ENCODE data around the gene PHTF2.

PHTF2 gene

DNA sequence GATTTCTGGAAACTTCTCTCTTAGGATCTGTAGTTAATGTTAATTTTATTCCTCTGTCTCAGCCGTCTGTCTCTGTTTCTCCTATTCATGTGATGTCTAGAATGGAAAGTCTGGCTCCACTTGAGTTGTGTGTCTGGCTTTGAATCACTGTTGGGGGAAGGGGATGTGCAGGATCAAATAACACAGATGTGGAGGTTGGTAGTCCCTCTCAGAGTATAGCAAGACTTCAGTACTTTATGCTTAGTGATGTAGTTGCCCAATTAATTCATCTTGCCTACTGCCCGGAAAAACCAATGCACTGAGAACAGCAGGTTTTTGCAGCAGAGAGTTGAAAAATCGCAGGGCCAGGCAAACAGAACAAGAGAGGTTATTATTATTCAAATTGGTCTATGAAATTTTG is 79.2 kb downstream of the PHTF2 start:
- DNase-seq (ENCODE audit: low spot score), result no peak

DNA sequence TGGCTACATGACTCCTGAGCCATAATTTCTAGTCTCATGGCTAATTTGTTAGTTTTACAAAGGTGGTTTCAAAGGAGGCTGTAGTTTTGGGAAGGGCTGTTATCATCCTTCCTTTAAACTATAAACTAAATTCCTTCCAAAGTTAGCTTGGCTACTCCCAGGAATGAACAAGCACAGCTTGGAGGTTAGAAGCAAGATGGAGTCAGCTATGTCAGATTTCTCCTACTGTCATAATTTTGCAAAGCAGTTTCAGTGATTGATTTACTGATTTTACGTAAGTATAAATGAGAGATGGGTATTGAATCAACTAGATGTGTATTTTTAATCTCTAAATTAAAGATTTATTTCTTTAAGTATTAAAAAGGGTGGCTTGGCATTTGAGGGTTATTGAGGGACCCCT is 79.9 kb downstream of the PHTF2 start:
- no peak for DNase-seq (ENCODE audit: low spot score)

DNA sequence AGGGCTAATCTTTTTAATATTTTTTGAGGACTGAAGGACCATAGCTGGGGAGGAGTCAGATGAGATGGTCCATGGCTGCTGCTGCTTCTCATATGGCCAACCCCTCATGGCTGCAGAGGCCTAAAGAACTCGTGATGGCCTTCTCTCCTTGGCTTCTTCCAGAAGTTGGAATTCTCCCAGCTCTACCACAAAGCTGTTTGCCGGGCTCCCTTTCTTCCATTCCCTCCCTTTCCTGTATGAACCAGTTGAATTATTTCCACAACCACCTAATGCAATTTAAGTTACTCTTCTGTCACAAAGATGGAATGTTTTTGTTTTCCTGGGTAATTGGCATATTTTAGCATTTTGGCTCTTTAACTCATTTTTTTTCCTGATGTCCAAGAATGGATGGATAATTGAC is 80.7 kb downstream of the PHTF2 start:
- peak; percentile 11 for DNase-seq (ENCODE audit: low spot score)

DNA sequence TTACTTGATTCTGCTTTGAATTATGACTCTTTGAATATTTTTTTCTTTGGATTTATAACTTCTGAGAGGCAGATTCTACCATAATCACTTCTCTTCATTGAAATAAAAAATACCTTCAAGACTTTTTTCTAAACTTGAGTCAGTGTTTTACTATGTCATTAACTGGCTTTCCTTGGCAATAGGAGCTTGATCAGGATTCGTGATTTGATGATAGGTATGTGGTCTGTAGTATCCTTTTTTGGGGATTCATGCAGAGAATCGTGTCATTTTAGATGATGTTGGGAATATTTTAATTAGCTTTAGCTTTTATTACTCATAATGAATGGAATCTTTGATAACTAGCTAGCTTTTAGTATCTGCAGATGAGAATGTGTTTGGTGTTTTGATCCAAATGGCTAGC is 83.3 kb downstream of the PHTF2 start:
- DNase-seq (ENCODE audit: low spot score), result no peak

DNA sequence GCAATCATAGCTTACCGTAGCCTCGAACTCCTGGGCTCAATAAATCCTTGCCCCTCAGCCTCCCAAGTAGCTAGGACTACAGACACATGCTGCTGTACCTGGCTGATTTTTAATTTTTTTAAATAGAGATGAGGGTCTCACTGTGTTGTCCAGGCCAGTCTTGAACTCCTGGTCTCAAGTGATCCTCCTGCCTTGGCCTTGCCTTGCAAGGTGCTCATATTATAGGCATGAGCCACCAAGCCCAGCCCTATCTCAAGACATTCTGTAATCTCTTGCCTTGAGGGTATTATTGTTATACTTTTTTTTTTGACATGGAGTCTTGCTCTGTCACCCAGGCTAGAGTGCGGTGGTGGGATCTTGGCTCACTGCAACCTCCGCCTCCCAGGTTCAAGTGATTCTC is 86.6 kb downstream of the PHTF2 start:
- no peak for DNase-seq (ENCODE audit: low spot score)

DNA sequence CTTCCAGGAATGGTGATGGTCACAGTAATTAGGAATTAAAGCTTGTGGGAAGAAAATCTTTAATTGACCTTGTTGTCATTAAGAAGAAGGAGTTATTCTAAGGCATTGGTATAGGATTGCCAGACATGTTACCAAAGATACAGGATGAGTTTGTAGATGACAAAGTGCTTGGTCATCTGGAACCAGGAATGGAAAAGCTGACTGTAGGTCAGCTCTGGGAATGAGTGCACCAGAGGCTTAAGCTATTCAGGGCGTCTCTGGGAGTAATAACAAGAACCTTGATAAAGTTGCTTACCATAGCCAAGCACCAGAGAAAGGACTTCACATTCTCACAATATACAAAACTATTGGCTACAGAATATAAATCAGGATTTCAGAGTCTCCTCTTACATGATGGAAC is 89.0 kb downstream of the PHTF2 start:
- DNase-seq (ENCODE audit: low spot score), result peak; percentile 80

DNA sequence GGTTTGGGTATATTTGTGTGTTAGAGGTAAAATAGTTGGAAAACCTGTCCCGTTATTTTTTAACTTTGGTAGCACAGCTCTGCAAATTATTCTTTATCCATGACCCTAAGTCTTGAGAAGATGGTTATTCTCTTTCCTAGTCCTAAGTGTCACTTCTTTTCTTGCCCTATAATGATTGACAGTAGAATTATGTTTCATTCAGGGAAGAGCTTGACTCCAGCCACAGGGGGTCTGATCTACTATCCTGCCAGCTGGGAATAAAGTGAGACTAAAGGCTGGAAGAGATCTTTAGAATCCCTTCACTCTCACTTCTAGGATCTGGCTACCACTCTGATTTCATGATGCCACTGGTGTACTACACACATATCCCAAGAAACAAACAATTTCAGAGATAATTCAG is 90.4 kb downstream of the PHTF2 start:
- DNase-seq (ENCODE audit: low spot score), result no peak

DNA sequence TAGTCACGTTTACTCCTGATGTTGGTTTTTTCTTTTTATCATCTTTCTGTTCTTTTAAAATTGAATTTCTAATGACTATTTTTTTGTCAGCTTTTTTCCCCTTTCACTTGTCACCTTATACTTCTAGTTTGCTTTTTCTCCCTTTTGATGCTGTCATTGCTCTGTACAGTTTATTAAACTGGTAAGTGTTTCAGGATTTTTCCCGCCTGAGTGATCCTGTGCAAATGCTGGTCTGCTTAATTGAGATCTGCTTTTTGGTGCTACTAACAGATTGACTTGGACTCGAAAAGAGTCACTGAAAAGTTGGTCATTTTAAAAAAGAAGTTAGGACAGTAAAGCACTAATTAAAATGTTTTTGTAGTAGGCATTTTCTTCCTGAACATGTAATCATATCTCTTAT is 95.2 kb downstream of the PHTF2 start:
- no peak for DNase-seq (ENCODE audit: low spot score)

DNA sequence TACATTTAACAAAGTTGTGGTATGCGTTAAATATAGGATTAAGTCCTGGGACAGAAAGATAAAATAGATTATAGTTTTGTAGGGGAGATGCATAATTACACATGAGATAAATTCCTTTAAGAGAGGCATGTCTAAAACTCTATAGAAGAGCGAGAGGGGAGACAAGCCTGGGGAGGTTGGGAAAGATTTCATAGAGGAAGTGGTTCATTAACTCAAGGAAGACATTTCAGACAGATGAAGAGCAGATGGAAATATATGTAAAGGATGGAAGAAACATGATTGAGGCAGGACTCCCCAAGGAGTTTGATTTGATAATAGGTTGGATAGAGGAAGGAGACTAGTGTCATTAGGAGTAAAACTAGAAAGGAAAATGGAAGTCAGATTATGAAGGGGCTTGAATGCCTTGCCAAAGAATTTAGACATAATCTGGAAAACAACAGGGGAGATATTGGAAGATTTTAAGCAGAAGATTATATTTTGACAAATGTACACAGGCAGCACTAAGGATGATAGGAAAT is 96.1 kb downstream of the PHTF2 start:
- no peak for DNase-seq (ENCODE audit: low spot score)

DNA sequence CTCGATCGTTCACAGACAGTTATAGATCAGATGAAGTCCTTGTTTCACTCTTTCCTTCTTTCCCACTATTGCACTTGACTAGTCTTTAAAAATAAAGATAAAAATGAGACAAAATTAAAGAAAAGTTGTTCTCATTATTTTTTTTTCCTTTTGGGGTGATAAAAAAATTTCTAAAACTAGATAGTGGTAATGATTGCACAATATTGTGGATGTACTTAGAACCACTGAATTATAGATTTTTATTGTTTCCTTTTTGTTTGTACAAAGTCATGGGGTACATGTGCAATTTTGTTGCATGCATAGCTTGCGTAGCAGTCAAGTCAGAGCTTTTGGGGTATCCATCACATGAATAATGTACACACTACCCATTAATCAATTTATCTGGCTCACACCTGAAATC is 97.3 kb downstream of the PHTF2 start:
- no peak for DNase-seq (ENCODE audit: low spot score)

DNA sequence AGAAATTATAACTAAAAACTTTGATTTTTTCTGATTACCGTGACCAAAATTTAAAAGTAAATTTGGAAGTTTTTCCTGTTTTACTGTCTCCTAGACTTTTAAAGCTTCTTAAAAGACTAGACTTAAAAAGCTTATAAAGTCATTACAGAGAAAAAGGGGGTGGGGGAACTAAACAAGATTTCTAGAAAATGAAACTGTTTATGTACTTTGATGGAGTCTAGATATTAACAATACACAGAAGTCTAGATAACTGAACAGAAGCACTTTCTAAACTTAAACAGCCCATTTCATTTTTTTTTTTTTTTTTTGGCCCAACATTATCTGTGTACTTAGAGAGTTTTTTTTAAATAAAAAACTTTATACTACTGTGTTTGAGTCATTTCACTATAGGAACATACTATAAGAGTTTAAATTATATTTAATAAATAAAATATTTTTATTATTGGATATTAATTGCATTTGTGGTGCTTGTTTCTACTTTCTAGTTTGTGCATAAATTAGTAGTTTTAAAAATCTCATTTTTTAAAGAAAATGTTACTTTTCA is 98.5 kb downstream of the PHTF2 start:
- no peak for DNase-seq (ENCODE audit: low spot score)

DNA sequence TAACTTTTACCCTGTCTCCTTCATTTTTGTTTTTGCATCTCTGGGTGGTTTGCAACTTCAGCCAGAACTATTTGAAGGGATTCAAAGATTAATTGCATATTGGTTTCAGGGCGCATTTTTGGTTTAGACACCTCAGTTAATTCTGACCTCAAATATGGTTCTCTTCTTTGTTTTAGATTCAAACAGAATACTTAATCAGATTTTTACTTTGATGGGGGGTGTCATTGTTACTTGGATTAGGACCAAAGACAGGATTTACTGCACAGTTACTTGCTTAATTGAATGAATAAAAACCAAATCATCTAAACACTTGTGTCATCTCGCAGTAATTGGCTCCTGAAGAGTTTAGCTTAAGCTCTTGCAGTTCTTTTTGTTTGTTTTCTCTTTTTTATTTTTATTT is 100.9 kb downstream of the PHTF2 start:
- no peak for DNase-seq (ENCODE audit: low spot score)

DNA sequence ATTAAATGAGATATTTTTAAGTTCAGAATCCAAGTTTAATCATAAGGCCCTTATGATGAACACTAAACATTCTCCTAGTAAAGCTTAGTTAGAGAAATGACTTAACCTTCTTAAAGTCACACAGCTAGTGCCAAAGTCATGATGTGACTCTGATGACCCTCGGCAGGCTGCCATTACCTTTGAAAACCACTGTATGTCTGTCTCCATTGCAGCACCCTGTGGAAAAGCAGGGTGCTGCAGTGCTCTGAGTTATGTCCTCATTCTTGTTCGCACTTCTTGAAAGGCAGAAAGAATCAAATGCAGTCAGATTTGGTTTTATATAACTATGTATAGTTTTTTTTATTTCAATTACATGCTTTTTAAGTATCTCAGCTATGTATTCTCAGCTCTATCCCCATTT is 105.0 kb downstream of the PHTF2 start:
- peak; percentile 15 for DNase-seq (ENCODE audit: low spot score)

DNA sequence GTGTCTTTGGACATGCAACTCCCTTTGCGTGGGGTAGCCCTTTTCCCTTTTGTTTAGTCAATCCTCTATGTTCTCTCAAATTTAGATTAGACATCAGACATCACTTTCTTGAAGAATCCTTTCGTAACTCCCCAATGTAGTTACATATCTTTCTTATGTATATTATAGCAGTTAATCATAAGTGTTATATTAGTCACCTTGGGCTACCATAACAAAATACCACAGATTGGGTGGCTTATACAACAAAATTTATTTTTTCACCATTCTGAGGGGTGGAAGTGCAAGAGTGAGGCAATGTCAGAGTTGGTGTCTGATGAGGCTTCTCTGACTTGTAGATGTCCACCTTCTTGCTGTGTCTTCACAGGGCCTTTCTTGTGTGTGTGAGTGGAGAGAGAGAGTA is 105.7 kb downstream of the PHTF2 start:
- no peak for DNase-seq (ENCODE audit: low spot score)

DNA sequence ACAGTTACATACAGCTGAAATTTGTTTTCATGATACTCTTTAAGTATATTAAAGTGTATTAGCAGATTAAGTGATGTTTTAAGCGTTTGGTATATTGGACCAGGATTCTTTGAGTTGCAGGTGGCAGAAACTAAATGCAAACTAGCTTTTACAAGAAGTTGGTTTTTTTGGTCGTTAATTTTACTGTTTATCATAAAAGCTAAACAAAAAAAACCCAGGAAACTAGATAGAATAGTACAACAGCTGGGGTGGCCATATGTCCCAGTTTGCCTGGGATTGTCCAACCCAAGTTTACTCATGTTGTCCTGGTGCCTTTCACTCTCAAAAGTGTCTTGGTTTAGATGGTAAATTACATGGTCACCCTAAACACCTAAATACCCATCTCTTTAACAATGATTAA is 108.7 kb downstream of the PHTF2 start:
- DNase-seq (ENCODE audit: low spot score), result no peak

DNA sequence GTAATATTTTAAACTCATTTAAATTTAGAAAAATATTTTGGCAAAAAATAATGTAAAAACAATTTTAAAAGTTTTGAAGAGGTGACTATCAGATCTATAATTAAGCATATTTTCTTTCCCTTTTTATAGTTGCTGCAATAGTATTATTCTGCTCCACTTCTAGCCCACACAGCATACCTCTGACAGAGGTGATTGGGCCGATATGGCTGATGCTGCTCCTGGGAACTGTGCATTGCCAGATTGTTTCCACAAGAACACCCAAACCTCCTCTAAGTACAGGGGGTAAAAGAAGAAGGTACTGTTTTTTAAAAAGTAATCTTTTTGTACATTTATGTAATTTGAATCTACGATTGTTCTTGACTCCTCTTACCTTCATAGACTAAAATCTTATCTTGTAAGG is 110.1 kb downstream of the PHTF2 start:
- no peak for DNase-seq (ENCODE audit: low spot score)

DNA sequence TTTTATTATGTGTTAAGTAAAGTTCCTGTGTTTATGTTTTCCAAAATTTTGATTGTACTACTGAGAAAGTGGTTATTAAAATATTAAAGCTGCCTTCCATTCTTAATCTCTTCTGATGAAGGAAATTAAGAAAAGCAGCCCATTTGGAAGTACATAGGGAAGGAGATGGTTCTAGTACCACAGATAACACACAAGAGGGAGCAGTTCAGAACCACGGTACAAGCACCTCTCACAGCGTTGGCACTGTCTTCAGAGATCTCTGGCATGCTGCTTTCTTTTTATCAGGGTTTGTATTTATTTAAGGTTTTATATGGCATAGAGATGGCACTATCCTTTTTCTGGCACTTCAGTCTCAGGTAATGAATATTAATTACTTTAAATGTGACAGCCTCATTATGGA is 111.6 kb downstream of the PHTF2 start:
- DNase-seq (ENCODE audit: low spot score), result no peak

DNA sequence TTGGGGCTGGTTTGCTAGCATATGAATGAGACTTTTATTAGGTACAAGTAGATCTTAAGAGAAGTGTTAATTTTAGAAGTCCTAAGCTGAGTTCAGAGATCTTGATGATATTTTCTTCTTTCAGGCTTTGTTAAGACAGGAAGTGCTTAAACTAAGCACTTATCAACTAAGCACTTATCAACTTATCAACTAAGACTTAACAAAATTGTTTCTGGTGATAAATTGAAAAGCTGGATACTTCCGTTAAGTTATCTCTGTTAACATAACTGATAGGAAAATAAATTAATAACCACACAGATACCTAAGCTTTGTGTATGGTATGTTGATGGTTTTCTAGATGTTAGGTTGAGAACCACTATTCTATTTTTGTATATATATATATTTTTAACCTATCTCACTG is 113.7 kb downstream of the PHTF2 start:
- DNase-seq (ENCODE audit: low spot score), result no peak

DNA sequence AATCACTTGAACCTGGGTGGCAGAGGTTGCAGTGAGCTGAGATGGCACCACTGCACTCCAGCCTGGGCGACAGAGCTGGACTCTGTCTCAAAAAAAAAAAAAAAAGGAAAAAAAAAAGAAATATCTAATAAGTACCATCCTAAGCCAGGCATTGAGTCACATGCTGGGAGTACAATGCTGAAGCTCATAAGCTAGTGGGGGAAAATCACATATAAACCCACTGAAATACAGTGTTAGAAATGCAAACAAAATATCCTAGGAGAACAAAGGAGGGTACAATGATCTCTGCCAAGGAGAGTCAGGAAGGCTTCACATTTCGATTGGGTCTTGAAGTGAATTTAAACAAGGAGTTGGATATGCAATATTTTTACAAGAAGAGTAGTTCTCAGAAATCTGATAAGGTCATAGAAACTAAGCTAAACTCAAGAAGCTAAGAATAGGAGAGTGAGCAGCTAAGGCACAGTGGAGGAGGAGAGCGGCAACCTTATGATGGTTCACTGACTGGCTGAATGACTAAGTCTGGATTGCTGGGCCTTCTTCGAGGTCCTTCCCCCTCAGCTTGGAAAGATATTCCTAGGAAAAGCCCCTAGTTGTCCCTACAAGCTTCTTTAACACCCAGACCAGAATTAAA is 115.5 kb downstream of the PHTF2 start:
- no peak for DNase-seq (ENCODE audit: low spot score)

DNA sequence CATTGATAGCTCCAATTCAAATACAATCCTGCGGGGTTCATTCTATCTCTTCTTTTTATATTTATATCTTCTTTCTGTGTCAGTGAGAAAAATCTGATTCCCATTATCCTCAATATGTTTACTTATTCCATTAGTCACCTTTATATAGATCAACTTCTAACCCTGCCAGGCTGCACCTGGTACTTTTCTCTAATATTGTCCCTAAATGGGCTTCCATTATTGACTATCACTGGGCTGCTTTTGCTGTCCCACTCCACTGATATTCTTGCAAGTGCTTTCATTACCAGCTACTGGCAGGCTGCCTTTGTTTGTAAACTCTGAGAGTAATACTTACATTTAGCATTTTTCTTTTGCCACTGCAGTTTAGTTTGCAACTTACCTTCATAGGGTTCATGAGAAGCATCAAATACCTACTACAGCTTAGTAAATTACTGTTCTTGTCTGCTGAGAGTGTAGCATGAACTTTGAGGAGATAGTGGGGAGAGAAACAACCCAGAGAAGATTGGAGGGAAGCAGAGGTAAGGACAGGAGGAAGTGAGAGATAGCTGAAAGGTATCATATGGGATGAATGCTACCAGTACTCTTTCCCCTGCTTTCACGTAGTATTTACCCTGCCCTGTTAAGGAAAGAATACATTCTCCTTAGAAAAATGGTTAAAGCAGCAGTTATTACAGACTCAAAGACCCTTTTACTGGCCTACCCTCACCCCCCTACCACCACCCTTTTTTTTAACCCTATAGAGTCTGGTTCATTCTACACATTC is 119.1 kb downstream of the PHTF2 start:
- no peak for DNase-seq (ENCODE audit: low spot score)

DNA sequence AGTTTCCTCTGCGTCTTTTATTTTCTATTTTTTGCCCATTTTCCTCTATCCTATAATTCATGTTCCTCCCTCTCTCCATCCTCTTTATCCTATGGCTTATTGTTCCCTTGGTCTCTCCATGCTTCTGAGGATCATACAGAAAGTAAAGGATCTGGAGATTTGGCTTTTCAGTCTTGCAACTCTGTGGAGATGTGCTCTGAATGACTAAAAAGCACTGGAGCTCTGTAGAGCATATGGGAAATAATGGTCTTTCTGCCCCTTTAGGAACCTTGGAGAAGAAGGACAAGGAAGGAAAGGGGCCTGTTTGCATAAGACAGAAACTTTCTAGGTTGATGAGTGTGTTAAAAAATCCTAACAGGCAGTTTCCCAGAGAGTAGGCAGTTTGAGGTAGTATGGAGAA is 120.1 kb downstream of the PHTF2 start:
- no peak for DNase-seq (ENCODE audit: low spot score)

DNA sequence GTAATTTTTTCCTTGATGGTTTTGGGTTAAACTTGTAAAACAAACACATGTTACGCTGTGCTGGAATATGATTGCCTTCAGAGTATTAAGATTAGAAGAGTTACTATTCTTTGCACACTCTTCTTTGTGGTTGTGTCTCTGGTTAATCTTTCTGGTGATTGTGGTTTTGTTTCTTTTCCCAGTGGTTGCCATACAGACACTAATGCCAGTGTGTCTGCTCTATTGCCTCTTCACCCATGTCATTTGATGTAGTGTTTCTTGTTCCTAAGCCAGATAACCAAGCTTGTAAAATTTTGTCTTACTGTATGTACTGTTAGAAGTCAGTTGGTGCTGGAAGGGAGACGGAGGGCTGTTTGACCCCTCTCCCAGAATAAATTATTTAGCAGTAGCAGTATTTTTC is 124.8 kb downstream of the PHTF2 start:
- DNase-seq (ENCODE audit: low spot score), result no peak

DNA sequence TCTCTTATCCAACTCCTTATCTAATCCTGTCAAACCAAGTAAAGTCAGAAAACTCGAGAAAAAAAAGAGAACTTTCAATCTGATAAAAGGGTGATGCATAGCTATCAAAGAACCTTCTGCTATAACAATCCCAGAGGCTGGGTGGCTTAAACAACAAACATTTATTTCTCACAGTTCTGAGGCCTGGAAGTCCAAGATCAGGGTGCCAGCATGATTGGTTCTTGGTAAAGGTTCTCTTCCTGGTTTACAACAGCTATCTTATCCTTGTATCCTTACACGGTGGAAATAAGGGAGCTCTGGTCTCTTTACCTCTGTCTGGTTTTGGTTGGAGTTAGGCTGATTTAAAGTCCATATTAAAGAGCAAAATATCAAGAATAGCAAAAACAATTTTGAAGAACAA is 131.9 kb downstream of the PHTF2 start:
- no peak for DNase-seq (ENCODE audit: low spot score)

DNA sequence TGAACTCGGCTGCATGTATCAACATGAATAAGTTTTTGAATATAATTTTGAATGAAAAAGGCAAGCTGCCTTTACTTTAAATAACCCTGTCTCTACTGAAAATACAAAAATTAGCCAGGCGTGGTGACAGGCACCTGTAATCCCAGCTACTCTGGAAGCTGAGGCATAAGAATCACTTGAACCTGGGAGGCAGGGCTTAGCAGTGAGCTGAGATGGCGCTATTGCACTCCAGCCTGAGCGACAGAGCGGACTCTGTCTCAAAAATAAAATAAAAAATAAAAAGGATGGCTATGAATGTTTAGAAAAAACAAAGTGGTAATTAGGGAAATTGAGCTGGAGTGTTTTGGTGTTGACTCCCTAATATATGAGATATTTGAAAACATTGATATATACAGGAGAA is 133.3 kb downstream of the PHTF2 start:
- no peak for DNase-seq (ENCODE audit: low spot score)

Measured in AG20443 (cell line).